Glutamatergic neuron (in vitro differentiated cells): Measurements from ENCODE around the gene SCAI. TPM values are rescaled to one million over a fixed set of nuclear protein-coding genes. Genes with fewer than 3 reads are reported as not detected.

Experiments
- DNase-seq: peaks from one replicate; pipeline ENCODE4 v3.0.0; 2022
- H3K27ac Mint-ChIP-seq: one replicate; pipeline ENCODE4 v1.8.0; 2020; ENCODE audit warnings: mild to moderate bottlenecking, mixed read lengths, inconsistent platforms; ENCODE audit not compliant: unreplicated experiment
- H3K27me3 Mint-ChIP-seq: one replicate; pipeline ENCODE4 v1.8.0; 2020; ENCODE audit warnings: mild to moderate bottlenecking, moderate library complexity, mixed read lengths, inconsistent platforms; ENCODE audit not compliant: unreplicated experiment
- H3K36me3 Mint-ChIP-seq: one replicate; pipeline ENCODE4 v1.8.0; 2020; ENCODE audit warnings: mild to moderate bottlenecking, mixed read lengths, inconsistent platforms; ENCODE audit not compliant: unreplicated experiment
- H3K4me1 Mint-ChIP-seq: one replicate; pipeline ENCODE4 v1.8.0; 2020; ENCODE audit warnings: mild to moderate bottlenecking, low read depth, mixed read lengths, inconsistent platforms; ENCODE audit not compliant: unreplicated experiment
- H3K4me3 Mint-ChIP-seq: one replicate; pipeline ENCODE4 v1.8.0; 2020; ENCODE audit warnings: mild to moderate bottlenecking, mixed read lengths, inconsistent platforms; ENCODE audit not compliant: unreplicated experiment
- H3K9me3 Mint-ChIP-seq: one replicate; pipeline ENCODE4 v1.8.0; 2020; ENCODE audit warnings: mild to moderate bottlenecking, moderate library complexity, mixed read lengths, inconsistent platforms; ENCODE audit not compliant: unreplicated experiment
- total RNA-seq: library from RNA; stranded (reverse); fragmentation: NEBNext Ultra II Directional; extraction: Animal tissue kit (Norgen Biotek cat#: 25700); gene quantifications from one replicate; pipeline ENCODE4 v1.2.1, GENCODE V29; 2021; ENCODE audit not compliant: unreplicated experiment
- TF ChIP-seq, protein P1 (sequence below): fragments of 200-600 bp; sonication (generic); IDR thresholded peaks from one replicate; pipeline ENCODE4 v1.5.0; 2021; ENCODE audit not compliant: partially characterized antibody, unreplicated experiment

SCAI gene
- total RNA-seq, 1 donor from 2014 or later = 13.7 TPM

GRCh38 chr9:125079931-125080330 lies 63.4 kb downstream of the SCAI start:
- TF ChIP-seq, protein P1, sequence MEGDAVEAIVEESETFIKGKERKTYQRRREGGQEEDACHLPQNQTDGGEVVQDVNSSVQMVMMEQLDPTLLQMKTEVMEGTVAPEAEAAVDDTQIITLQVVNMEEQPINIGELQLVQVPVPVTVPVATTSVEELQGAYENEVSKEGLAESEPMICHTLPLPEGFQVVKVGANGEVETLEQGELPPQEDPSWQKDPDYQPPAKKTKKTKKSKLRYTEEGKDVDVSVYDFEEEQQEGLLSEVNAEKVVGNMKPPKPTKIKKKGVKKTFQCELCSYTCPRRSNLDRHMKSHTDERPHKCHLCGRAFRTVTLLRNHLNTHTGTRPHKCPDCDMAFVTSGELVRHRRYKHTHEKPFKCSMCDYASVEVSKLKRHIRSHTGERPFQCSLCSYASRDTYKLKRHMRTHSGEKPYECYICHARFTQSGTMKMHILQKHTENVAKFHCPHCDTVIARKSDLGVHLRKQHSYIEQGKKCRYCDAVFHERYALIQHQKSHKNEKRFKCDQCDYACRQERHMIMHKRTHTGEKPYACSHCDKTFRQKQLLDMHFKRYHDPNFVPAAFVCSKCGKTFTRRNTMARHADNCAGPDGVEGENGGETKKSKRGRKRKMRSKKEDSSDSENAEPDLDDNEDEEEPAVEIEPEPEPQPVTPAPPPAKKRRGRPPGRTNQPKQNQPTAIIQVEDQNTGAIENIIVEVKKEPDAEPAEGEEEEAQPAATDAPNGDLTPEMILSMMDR = no peak
- peaks cover 15% of the 10 kb centered on the region for H3K36me3 Mint-ChIP-seq
- H3K27me3 Mint-ChIP-seq = no peaks in the 10 kb centered on the region
- no peaks in the 10 kb centered on the region for H3K4me1 Mint-ChIP-seq
- H3K9me3 Mint-ChIP-seq = peaks cover 11% of the 10 kb centered on the region
- no peak for DNase-seq
- H3K27ac Mint-ChIP-seq = no peak overlapping the region
- H3K4me3 Mint-ChIP-seq = no peak overlapping the region

DNA sequence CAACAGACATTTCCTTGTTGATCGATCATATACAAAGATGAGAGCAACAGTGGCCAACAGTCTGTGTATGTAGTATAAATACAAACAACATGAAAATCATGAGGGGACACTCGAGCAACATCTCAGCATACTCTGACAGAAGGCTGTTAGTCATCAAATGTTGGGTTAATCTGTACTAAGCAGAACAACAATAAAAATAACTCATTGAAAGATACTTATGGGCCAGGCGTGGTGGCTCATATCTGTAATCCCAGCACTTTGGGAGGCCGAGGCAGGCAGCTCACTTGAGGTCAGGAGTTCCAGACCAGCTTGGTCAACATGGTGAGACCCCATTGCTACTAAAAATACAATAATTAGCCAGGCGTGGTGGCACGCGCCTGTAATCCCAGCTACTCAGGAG lies 67.3 kb downstream of the SCAI start:
- Mint-ChIP-seq H3K4me1 (no peaks in the 10 kb centered on the region), H3K9me3 (peaks cover 1% of the 10 kb centered on the region), H3K36me3 (peaks cover 3% of the 10 kb centered on the region), H3K27ac (no peak overlapping the region), H3K4me3 (no peak overlapping the region), H3K27me3 (no peaks in the 10 kb centered on the region)
- no peak for DNase-seq
- TF ChIP-seq, protein P1 = no peak

GRCh38 chr9:125074976-125075375 lies 68.4 kb downstream of the SCAI start:
- TF ChIP-seq, protein P1 = no peak
- H3K9me3 Mint-ChIP-seq = no peaks in the 10 kb centered on the region
- no peaks in the 10 kb centered on the region for H3K36me3 Mint-ChIP-seq
- H3K27ac Mint-ChIP-seq = no peak overlapping the region
- no peaks in the 10 kb centered on the region for H3K4me1 Mint-ChIP-seq
- DNase-seq = no peak
- no peaks in the 10 kb centered on the region for H3K27me3 Mint-ChIP-seq
- H3K4me3 Mint-ChIP-seq = no peak overlapping the region

- Mint-ChIP-seq H3K36me3 (no peaks in the 10 kb centered on the region), H3K4me3 (no peak overlapping the region), H3K27ac (no peak overlapping the region), H3K4me1 (no peaks in the 10 kb centered on the region), H3K9me3 (no peaks in the 10 kb centered on the region), H3K27me3 (no peaks in the 10 kb centered on the region)
- no peak for DNase-seq
- TF ChIP-seq, protein P1 = no peak
Observed at GRCh38 chr9:125066839-125067619, 76.3 kb downstream of the SCAI start.

DNA sequence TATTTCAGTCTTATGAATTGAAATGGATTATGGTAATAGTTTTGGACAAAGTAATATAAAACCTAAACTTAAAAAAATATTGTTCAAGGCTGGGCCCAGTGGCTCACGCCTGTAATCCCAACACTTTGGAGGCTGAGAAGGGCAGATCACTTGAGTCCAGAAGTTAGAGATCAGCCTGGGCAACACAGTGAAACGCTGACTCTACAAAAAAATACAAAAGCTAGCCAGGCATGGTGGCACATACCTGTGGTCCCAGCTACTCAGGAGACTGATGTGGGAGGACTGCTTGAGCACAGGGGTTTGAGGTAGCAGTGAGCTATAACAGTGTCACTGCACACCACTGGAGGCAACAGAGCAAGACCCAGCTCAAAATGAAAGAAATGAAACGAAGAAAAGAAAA lies 81.9 kb downstream of the SCAI start:
- no peaks in the 10 kb centered on the region for H3K36me3 Mint-ChIP-seq
- H3K4me3 Mint-ChIP-seq = no peak overlapping the region
- no peak overlapping the region for H3K27ac Mint-ChIP-seq
- H3K27me3 Mint-ChIP-seq = peaks cover 2% of the 10 kb centered on the region
- TF ChIP-seq, protein P1 = no peak
- H3K9me3 Mint-ChIP-seq = peaks cover 1% of the 10 kb centered on the region
- no peak for DNase-seq
- H3K4me1 Mint-ChIP-seq = peaks cover 2% of the 10 kb centered on the region
